ENCODE results near the gene DISP1. TPM values are rescaled to one million over a fixed set of nuclear protein-coding genes. Genes with fewer than 3 reads are reported as not detected.
A peak's percentile ranks its signal among the peaks of the same experiment; 100 is the strongest.

The DISP1 gene
- total RNA-seq, 5 donors from 2014 or later (not counting 1 experiment from before 2014, with no cell fraction given), result 2.7 to 4.5 (median 3.1) TPM

- peaks cover 5 to 6% (median 5%) of the 10 kb centered on the region in 3 donors for H3K4me1 Mint-ChIP-seq
Measured at GRCh38 chr1:222801067-222801466, 13.8 kb upstream of the DISP1 start.

GRCh38 chr1:222811671-222812070 is 3.2 kb upstream of the DISP1 start:
- Histone ChIP-seq H3K9me3 (no peaks in the 10 kb centered on the region), H3K4me3 (ENCODE audit: control insufficient read depth in 1 of 2, extremely low read depth in 1 of 2, low read length in 1 of 2) (no peak overlapping the region), H3K27ac (ENCODE audit: low read length) (no peak overlapping the region), H3K4me1 (ENCODE audit: control insufficient read depth in 1 of 2, extremely low read depth in 1 of 2, insufficient read depth in 2 of 2, low read length in 2 of 2) (peaks cover 5 to 12% of the 10 kb centered on the region in 2 experiments), H3K36me3 (ENCODE audit: control insufficient read depth in 2 of 2, extremely low read depth in 1 of 2, insufficient read depth in 1 of 2, low read length in 1 of 2) (no peaks in the 10 kb centered on the region), H3K27me3 (replicated peaks in 1 of 2; ENCODE audit: control insufficient read depth in 2 of 2, extremely low read depth in 1 of 2, insufficient read depth in 2 of 2, low read length in 1 of 2) (peaks cover 0 to 4% of the 10 kb centered on the region in 2 experiments)
- Mint-ChIP-seq H3K36me3 (no peaks in the 10 kb centered on the region), H3K27me3 (peaks cover 0 to 9% of the 10 kb centered on the region in 2 donors), H3K27ac (no peak overlapping the region), H3K4me1 (peaks cover 20 to 24% (median 22%) of the 10 kb centered on the region in 3 donors), H3K9me3 (no peaks in the 10 kb centered on the region), H3K4me3 (no peak overlapping the region)
- whole genome bisulfite sequencing (ENCODE audit: insufficient coverage), result 60% methylated on average over 1 of the region's 4 CpGs
- ChIA-PET CTCF (no interaction called here), POLR2A (interaction anchor here in 1 of 2 donors (0.6 kb wide), 1 partner anchor 12 kb away, joined by 6 read pairs; no protein-coding TSS in a partner anchor)
- ATAC-seq (replicated peaks in 1 of 4), result no peak
- DNase-seq, result no peak

More at GRCh38 chr1:222801067-222801466, 13.8 kb upstream of the DISP1 start:
- Mint-ChIP-seq H3K27ac (no peak overlapping the region), H3K9me3 (no peaks in the 10 kb centered on the region), H3K36me3 (no peaks in the 10 kb centered on the region), H3K27me3 (peaks cover 5 to 6% of the 10 kb centered on the region in 2 donors), H3K4me3 (no peak overlapping the region)
- CTCF ChIA-PET, result no interaction called here
- H3K4me1 ChIP-seq (ENCODE audit: control insufficient read depth in 1 of 2, extremely low read depth in 1 of 2, insufficient read depth in 2 of 2, low read length in 2 of 2), result peaks cover 0 to 3% of the 10 kb centered on the region in 2 experiments
- ATAC-seq (replicated peaks in 1 of 4), result no peak
- no peaks in the 10 kb centered on the region for H3K27me3 ChIP-seq (replicated peaks in 1 of 2; ENCODE audit: control insufficient read depth in 2 of 2, extremely low read depth in 1 of 2, insufficient read depth in 2 of 2, low read length in 1 of 2)
- H3K36me3 ChIP-seq (ENCODE audit: control insufficient read depth in 2 of 2, extremely low read depth in 1 of 2, insufficient read depth in 1 of 2, low read length in 1 of 2), result no peaks in the 10 kb centered on the region
- POLR2A ChIA-PET, result no interaction called here
- no peak overlapping the region for H3K4me3 ChIP-seq (ENCODE audit: control insufficient read depth in 1 of 2, extremely low read depth in 1 of 2, low read length in 1 of 2)
- no CpG with 5 or more reads among the region's 4 CpGs for WGBS (ENCODE audit: insufficient coverage)
- no peak for DNase-seq
- no peak overlapping the region for H3K27ac ChIP-seq (ENCODE audit: low read length)
- no peaks in the 10 kb centered on the region for H3K9me3 ChIP-seq

GRCh38 chr1:222813866-222814535 is 838 bp upstream of the DISP1 start:
- Histone ChIP-seq H3K27me3 (replicated peaks in 1 of 2; ENCODE audit: control insufficient read depth in 2 of 2, extremely low read depth in 1 of 2, insufficient read depth in 2 of 2, low read length in 1 of 2) (peaks cover 0 to under 1% of the 10 kb centered on the region in 2 experiments), H3K36me3 (ENCODE audit: control insufficient read depth in 2 of 2, extremely low read depth in 1 of 2, insufficient read depth in 1 of 2, low read length in 1 of 2) (no peaks in the 10 kb centered on the region), H3K9me3 (no peaks in the 10 kb centered on the region), H3K4me3 (ENCODE audit: control insufficient read depth in 1 of 2, extremely low read depth in 1 of 2, low read length in 1 of 2) (peak overlapping the region in 1 of 2 donors; percentile 84), H3K4me1 (ENCODE audit: control insufficient read depth in 1 of 2, extremely low read depth in 1 of 2, insufficient read depth in 2 of 2, low read length in 2 of 2) (peaks cover 5 to 12% of the 10 kb centered on the region in 2 experiments), H3K27ac (ENCODE audit: low read length) (no peak overlapping the region)
- 96% methylated on average over 6 of the region's 14 CpGs for WGBS (ENCODE audit: insufficient coverage)
- Mint-ChIP-seq H3K36me3 (no peaks in the 10 kb centered on the region), H3K9me3 (no peaks in the 10 kb centered on the region), H3K27me3 (no peaks in the 10 kb centered on the region), H3K4me1 (peaks cover 28 to 42% (median 32%) of the 10 kb centered on the region in 3 donors), H3K4me3 (peak overlapping the region; percentile 89 to 93 (median 93)), H3K27ac (peak overlapping the region; percentile 80 to 89)
- DNase-seq (peak in 3 of 35 experiments; percentile 2 to 7 (median 4)), ATAC-seq (replicated peaks in 1 of 4) (peak in 2 of 4 experiments; percentile 6 to 8)
- ChIA-PET POLR2A (no interaction called here), CTCF (no interaction called here)

GRCh38 chr1:222815440-222815765 is 564 bp downstream of the DISP1 start:
- POLR2A ChIA-PET, result no interaction called here
- H3K4me1 ChIP-seq (ENCODE audit: control insufficient read depth in 1 of 2, extremely low read depth in 1 of 2, insufficient read depth in 2 of 2, low read length in 2 of 2), result peaks cover 5 to 12% of the 10 kb centered on the region in 2 experiments
- H3K9me3 ChIP-seq, result no peaks in the 10 kb centered on the region
- Mint-ChIP-seq H3K27me3 (no peaks in the 10 kb centered on the region), H3K36me3 (no peaks in the 10 kb centered on the region), H3K4me1 (peaks cover 30 to 52% (median 34%) of the 10 kb centered on the region in 3 donors), H3K4me3 (peak overlapping the region; percentile 89 to 93 (median 93)), H3K9me3 (no peaks in the 10 kb centered on the region), H3K27ac (peak overlapping the region; percentile 72 to 87)
- WGBS (ENCODE audit: insufficient coverage), result no CpG with 5 or more reads among the region's 11 CpGs
- no peak for DNase-seq
- peak overlapping the region; percentile 67 for H3K27ac ChIP-seq (ENCODE audit: low read length)
- no peak for ATAC-seq (replicated peaks in 1 of 4)
- peak overlapping the region; percentile 84 to 96 for H3K4me3 ChIP-seq (ENCODE audit: control insufficient read depth in 1 of 2, extremely low read depth in 1 of 2, low read length in 1 of 2)
- H3K27me3 ChIP-seq (replicated peaks in 1 of 2; ENCODE audit: control insufficient read depth in 2 of 2, extremely low read depth in 1 of 2, insufficient read depth in 2 of 2, low read length in 1 of 2), result no peaks in the 10 kb centered on the region
- CTCF ChIA-PET, result interaction anchor here (0.6 to 0.7 kb wide), 2 partner anchors 10 to 31 kb away, joined by 3 read pairs; no protein-coding TSS in a partner anchor
- no peaks in the 10 kb centered on the region for H3K36me3 ChIP-seq (ENCODE audit: control insufficient read depth in 2 of 2, extremely low read depth in 1 of 2, insufficient read depth in 1 of 2, low read length in 1 of 2)

- no peaks in the 10 kb centered on the region for H3K27me3 ChIP-seq (replicated peaks in 1 of 2; ENCODE audit: control insufficient read depth in 2 of 2, extremely low read depth in 1 of 2, insufficient read depth in 2 of 2, low read length in 1 of 2)
- peaks cover 3% of the 10 kb centered on the region for H3K36me3 Mint-ChIP-seq
- H3K9me3 ChIP-seq, result no peaks in the 10 kb centered on the region
- DNase-seq (no peak), ATAC-seq (replicated peaks in 1 of 4) (no peak)
- no peaks in the 10 kb centered on the region for H3K36me3 ChIP-seq (ENCODE audit: control insufficient read depth in 2 of 2, extremely low read depth in 1 of 2, insufficient read depth in 1 of 2, low read length in 1 of 2)
- H3K9me3 Mint-ChIP-seq, result no peaks in the 10 kb centered on the region
- peaks cover 5 to 12% of the 10 kb centered on the region in 2 experiments for H3K4me1 ChIP-seq (ENCODE audit: control insufficient read depth in 1 of 2, extremely low read depth in 1 of 2, insufficient read depth in 2 of 2, low read length in 2 of 2)
- H3K4me3 ChIP-seq (ENCODE audit: control insufficient read depth in 1 of 2, extremely low read depth in 1 of 2, low read length in 1 of 2), result no peak overlapping the region
- no peaks in the 10 kb centered on the region for H3K27me3 Mint-ChIP-seq
- H3K4me1 Mint-ChIP-seq, result peaks cover 33 to 52% (median 37%) of the 10 kb centered on the region in 3 donors
- no peak overlapping the region for H3K4me3 Mint-ChIP-seq
- WGBS (ENCODE audit: insufficient coverage), result 100% methylated on average over 1 of the region's 1 CpG
- no peak overlapping the region for H3K27ac Mint-ChIP-seq
- CTCF ChIA-PET, result no interaction called here
- POLR2A ChIA-PET, result no interaction called here
- H3K27ac ChIP-seq (ENCODE audit: low read length), result no peak overlapping the region
Measured at GRCh38 chr1:222817529-222817928, 2.7 kb downstream of the DISP1 start.

- peaks cover 33 to 52% (median 42%) of the 10 kb centered on the region in 3 donors for H3K4me1 Mint-ChIP-seq
Measured at GRCh38 chr1:222818171-222818570, 3.3 kb downstream of the DISP1 start.

More at GRCh38 chr1:222818171-222818570, 3.3 kb downstream of the DISP1 start:
- ATAC-seq (replicated peaks in 1 of 4) (no peak), DNase-seq (no peak)
- Histone ChIP-seq H3K4me3 (ENCODE audit: control insufficient read depth in 1 of 2, extremely low read depth in 1 of 2, low read length in 1 of 2) (no peak overlapping the region), H3K36me3 (ENCODE audit: control insufficient read depth in 2 of 2, extremely low read depth in 1 of 2, insufficient read depth in 1 of 2, low read length in 1 of 2) (no peaks in the 10 kb centered on the region), H3K4me1 (ENCODE audit: control insufficient read depth in 1 of 2, extremely low read depth in 1 of 2, insufficient read depth in 2 of 2, low read length in 2 of 2) (peaks cover 5 to 12% of the 10 kb centered on the region in 2 experiments), H3K27ac (ENCODE audit: low read length) (no peak overlapping the region), H3K27me3 (replicated peaks in 1 of 2; ENCODE audit: control insufficient read depth in 2 of 2, extremely low read depth in 1 of 2, insufficient read depth in 2 of 2, low read length in 1 of 2) (no peaks in the 10 kb centered on the region), H3K9me3 (no peaks in the 10 kb centered on the region)
- no CpG with 5 or more reads among the region's 1 CpG for WGBS (ENCODE audit: insufficient coverage)
- CTCF ChIA-PET, result no interaction called here
- peaks cover 7% of the 10 kb centered on the region for H3K36me3 Mint-ChIP-seq
- no peak overlapping the region for H3K4me3 Mint-ChIP-seq
- POLR2A ChIA-PET, result no interaction called here
- H3K9me3 Mint-ChIP-seq, result no peaks in the 10 kb centered on the region
- H3K27ac Mint-ChIP-seq, result no peak overlapping the region
- no peaks in the 10 kb centered on the region for H3K27me3 Mint-ChIP-seq
